ENCODE measurements around the gene ALG11.

ALG11 gene

DNA sequence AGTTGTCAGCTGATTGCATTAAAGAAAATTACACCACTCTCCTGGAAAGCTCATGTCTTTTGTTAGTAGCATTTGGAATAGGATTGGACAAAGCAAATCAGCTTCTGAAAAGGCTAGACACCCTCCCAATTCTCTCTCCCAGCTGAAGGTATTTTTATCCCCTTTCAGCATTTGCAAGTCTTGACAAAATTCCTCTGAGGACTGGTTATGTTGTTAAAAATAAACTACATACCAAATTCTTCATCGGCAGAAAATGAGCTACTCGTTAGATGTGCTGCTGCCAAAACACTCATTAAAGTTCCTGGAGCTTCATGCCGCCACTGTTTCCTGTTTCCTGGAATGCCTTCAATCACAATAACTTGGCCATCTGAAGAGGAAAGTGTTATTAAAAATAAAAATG, 49.4 kb downstream of the ALG11 start:
- TF ChIP-seq ZFX (IDR thresholded peaks at IDR 0.05; ENCODE audit: borderline replicate concordance) (no peak), CTCF (IDR thresholded peaks at IDR 0.05) (no peak)
- no peak overlapping the region for H3K27ac ChIP-seq

DNA sequence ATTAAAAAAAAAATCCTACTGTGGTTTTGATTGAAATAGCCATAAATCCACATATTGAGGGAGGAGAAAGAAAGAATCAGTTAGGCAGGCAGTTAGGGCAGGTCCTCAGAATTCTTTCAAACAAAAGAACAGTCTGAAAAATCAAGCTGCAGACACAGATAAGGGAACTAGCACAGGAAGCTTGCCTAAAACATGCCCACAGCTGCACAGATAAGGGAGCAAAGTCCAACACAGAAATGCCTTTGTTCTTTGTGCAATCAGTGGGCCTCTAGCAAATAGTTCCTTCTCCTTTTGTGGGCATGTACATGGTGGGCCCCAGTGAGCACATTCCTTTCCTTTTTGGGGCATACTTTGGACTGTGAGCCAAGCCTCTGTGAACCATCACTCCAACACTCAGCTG, 55.0 kb downstream of the ALG11 start:
- TF ChIP-seq CTCF (IDR thresholded peaks at IDR 0.05) (no peak), ZFX (IDR thresholded peaks at IDR 0.05; ENCODE audit: borderline replicate concordance) (no peak)
- H3K27ac ChIP-seq, result no peak overlapping the region

GRCh38 chr13:52070929-52071523, 58.8 kb downstream of the ALG11 start:
- TF ChIP-seq CTCF (IDR thresholded peaks at IDR 0.05) (no peak), ZFX (IDR thresholded peaks at IDR 0.05; ENCODE audit: borderline replicate concordance) (no peak)
- no peak overlapping the region for H3K27ac ChIP-seq
